HG02938 (cell line): ENCODE data around the gene COA5.

Experiments used
- ATAC-seq: cut with Tn5 transposase; IDR thresholded peaks from one replicate; pipeline ENCODE4 v1.9.1; 2021; ENCODE audit warnings: mild to moderate bottlenecking, moderate library complexity; ENCODE audit not compliant: unreplicated experiment

COA5 gene

DNA sequence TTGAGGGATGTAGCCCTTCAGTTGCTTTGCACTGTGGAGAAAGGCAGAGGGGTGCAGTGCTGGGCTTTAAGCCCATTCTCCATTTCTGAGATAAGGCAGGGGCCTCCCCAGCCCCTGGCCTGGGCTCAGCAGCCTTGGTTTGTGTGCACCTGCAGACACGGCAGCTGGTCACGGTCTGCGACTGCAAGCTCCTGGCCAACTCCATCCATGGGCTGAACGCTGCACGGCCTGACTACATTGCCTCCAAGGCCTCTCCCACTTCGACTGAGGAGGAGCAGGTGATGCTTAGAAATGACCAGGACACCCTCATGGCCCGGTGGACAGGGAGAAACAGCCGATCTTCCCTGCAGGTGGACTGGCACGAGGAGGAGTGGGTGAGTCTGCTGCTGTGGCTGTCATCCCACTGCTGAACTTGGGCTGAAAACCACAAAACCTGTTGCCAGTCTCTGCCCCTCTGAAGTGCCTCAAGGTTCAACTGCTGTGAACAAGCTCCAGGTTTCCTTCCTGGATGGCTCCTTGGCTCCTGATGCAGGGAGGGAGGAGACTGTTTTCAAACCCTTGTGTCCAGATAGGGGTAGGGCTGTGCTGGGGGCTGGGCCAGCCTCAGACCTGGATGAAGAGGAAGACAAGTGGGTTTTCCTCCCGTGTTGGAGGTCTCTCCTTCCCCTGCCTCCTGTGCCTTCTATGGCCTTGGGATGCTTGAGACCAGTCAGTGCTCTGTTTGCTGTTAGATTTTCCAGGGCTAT is 54.0 kb downstream of the COA5 start:
- no peak for ATAC-seq

DNA sequence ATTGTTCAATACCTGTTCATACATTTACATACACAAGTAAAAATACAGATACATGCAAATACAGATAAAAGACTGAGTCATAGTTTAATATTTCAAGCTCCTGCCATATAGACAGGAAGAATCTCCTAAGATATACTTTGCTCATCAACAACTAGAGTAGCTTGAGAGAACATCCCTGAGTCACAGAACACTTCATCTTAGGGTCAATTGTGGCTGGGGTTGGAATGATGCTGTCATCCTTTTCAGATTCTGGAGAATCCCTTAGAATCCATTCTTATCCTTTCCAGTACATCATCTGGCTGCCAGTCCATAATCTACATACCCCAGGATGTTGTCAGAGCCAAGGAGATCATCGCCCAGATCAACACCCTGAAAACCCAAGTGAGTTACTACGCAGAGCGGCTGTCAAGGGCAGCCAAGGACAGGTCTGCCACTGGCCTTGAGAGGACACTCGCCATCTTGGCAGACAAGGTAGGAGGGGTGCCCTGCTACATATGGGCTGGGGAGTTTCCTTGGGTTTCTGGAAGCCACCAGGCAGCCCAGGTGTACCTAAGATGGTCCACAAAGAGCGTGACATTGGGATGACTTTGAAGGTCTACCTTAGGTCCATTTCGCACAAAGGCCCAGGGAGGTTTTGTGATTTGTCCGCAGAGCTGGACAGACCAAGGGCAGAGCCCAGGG is 55.7 kb downstream of the COA5 start:
- no peak for ATAC-seq

GRCh38 chr2:98551316-98551715 is 57.0 kb downstream of the COA5 start:
- no peak for ATAC-seq

DNA sequence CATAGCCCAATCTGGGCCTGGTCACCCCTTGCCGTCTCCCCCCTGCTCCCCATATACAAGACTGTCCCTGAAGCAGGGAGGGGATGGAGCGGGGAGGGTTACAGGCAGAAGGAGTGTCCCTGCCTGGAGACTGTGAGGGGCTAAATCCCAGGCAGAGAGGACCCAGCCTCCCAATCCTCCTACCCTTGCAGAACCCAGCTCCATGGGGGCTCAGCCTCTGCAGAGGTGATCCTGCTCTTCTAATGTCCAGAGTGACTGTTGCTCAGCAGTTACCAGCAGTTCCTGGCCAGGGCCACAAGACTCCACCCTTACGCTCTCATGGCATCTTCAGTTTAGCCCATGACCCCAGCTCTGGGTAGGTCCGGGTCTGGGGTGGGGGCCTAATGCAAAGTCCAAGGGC is 58.1 kb downstream of the COA5 start:
- ATAC-seq: no peak
